ENCODE results near the gene MACROD2. TPM values are rescaled to one million over a fixed set of nuclear protein-coding genes. Genes with fewer than 3 reads are reported as not detected.

The MACROD2 gene
- total and polyA plus RNA-seq, 2 of the 4 experiments (the other 2 are of a cell fraction) = not detected

- ATAC-seq (ENCODE audit: low read depth) (peak; percentile 56), DNase-seq (no peak)
- Histone ChIP-seq H2BK15ac (ENCODE audit: low read depth, low read length) (no peak overlapping the region), H4K20me1 (ENCODE audit: insufficient read depth, low read length) (no peaks in the 10 kb centered on the region), H4K8ac (ENCODE audit: low read depth in 2 of 2, low read length in 2 of 2) (no peak overlapping the region), H3K9ac (ENCODE audit: low read depth, low read length) (no peak overlapping the region), H3K36me3 (ENCODE audit: control insufficient read depth, insufficient read depth, low read length) (no peaks in the 10 kb centered on the region), H4K5ac (ENCODE audit: low read depth, low read length) (no peak overlapping the region), H3K4me2 (ENCODE audit: low read depth, low read length) (no peak overlapping the region), H2BK5ac (ENCODE audit: low read depth, low read length, poor library complexity, severe bottlenecking) (no peak overlapping the region), H2AK9ac (replicated peaks; ENCODE audit: low read depth, low read length, poor library complexity) (no peak overlapping the region), H3K4me1 (ENCODE audit: control insufficient read depth, insufficient read depth, low read length) (no peaks in the 10 kb centered on the region), H2AK5ac (ENCODE audit: low read depth, low read length) (no peak overlapping the region), H3K27me3 (ENCODE audit: control insufficient read depth, insufficient read depth, low read length) (no peaks in the 10 kb centered on the region), H3K56ac (ENCODE audit: extremely low read depth, insufficient read depth, low read length) (no peak overlapping the region), H3K23ac (ENCODE audit: low read depth, low read length) (no peak overlapping the region), H3K27ac (ENCODE audit: insufficient read depth, low read length) (no peak overlapping the region), H3K79me1 (ENCODE audit: low read depth in 1 of 2, low read length in 2 of 2) (no peaks in the 10 kb centered on the region), H3K9me3 (ENCODE audit: control insufficient read depth, insufficient read depth, low read length) (no peaks in the 10 kb centered on the region), H2BK20ac (ENCODE audit: low read depth, low read length) (no peak overlapping the region), H3K14ac (replicated peaks; ENCODE audit: low read depth, low read length) (no peak overlapping the region), H3K18ac (ENCODE audit: low read depth, low read length) (no peak overlapping the region), H2AFZ (replicated peaks; ENCODE audit: low read length, poor library complexity) (no peak overlapping the region), H2BK120ac (ENCODE audit: low read depth, low read length) (no peak overlapping the region), H4K91ac (ENCODE audit: insufficient read depth, low read depth, low read length) (no peak overlapping the region), H3K9me1 (ENCODE audit: insufficient read depth, low read length) (no peaks in the 10 kb centered on the region), H3K4ac (ENCODE audit: low read depth, low read length) (no peak overlapping the region), H3K4me3 (ENCODE audit: insufficient read depth, low read depth, low read length) (no peak overlapping the region)
- ChIA-PET POLR2A (ENCODE audit: unreplicated experiment) (no interaction called here), CTCF (no interaction called here)
- intact Hi-C loops (cut with micrococcal nuclease) (no loop called here), dilution Hi-C loops (cut with HindIII; ENCODE audit: low sequenced_read_pairs, unreplicated experiment) (no loop called here), in situ Hi-C loops (cut with MboI; ENCODE audit: low sequenced_read_pairs) (no loop called here)
- no peak for TF ChIP-seq RCOR1 (IDR thresholded peaks at IDR 0.05; ENCODE audit: insufficient replicate concordance, low read length)
- TF ChIP-seq RFX5 (IDR thresholded peaks at IDR 0.05; ENCODE audit: low read depth, low read length) = no peak
- no peak for TF ChIP-seq MAZ (IDR thresholded peaks at IDR 0.05; ENCODE audit: borderline replicate concordance, low read depth, low read length)
- TF ChIP-seq USF2 (IDR thresholded peaks at IDR 0.05; ENCODE audit: low read depth, low read length) = no peak
- TF ChIP-seq POLR2A (IDR thresholded peaks at IDR 0.05; ENCODE audit: low read depth, low read length) = no peak
- no peak for TF ChIP-seq SMC3 (IDR thresholded peaks at IDR 0.05; ENCODE audit: low read depth, low read length)
- TF ChIP-seq MXI1 (IDR thresholded peaks at IDR 0.05; ENCODE audit: borderline replicate concordance, low read depth, low read length) = no peak
- TF ChIP-seq MAFK (IDR thresholded peaks at IDR 0.05; ENCODE audit: low read depth, low read length) = no peak
- no TSS peak for BruUV-seq (replicated peaks)
Measured at GRCh38 chr20:14700639-14700960, 705.3 kb downstream of the MACROD2 start.

All from IMR-90 (cell line).